GM12875 (cell line): Measurements from ENCODE around the gene FKBP14.
"Not testable (repeated sequence)": the region's sequence is repeated elsewhere in the genome, so short reads cannot be mapped to it uniquely, and the experiment has no call there.

Experiments used
- H3K4me3 ChIP-seq: one replicate; pipeline ENCODE4 v1.5.1; 2011; ENCODE audit warnings: low read depth, low read length, control low read depth
- CTCF ChIP-seq: IDR thresholded peaks from 2 replicates; pipeline ENCODE4 v1.5.1; 2011; ENCODE audit warnings: low read depth, mild to moderate bottlenecking, control low read depth, inconsistent platforms, low read length, moderate library complexity, borderline replicate concordance; ENCODE audit not compliant: insufficient read depth

The FKBP14 gene

GRCh38 chr7:30066687-30067086 is 40.2 kb upstream of the FKBP14 start:
- TF ChIP-seq CTCF: no peak
- no peak overlapping the region for H3K4me3 ChIP-seq

GRCh38 chr7:30065746-30066145 is 39.2 kb upstream of the FKBP14 start:
- no peak for TF ChIP-seq CTCF
- H3K4me3 ChIP-seq: no peak overlapping the region

GRCh38 chr7:30062587-30062986 is 36.1 kb upstream of the FKBP14 start:
- H3K4me3 ChIP-seq: no peak overlapping the region
- TF ChIP-seq CTCF: peak; percentile 40; the same call in 1 of the 2 replicates

GRCh38 chr7:30061786-30062185 is 35.3 kb upstream of the FKBP14 start:
- peak; percentile 55; the same call in 1 of the 2 replicates for TF ChIP-seq CTCF
- H3K4me3 ChIP-seq: not testable (repeated sequence)

- TF ChIP-seq CTCF: no peak
- H3K4me3 ChIP-seq: no peak overlapping the region
These were observed 31.2 kb upstream of the FKBP14 start for GRCh38 chr7:30057741-30058140.

GRCh38 chr7:30053068-30053467 is 26.6 kb upstream of the FKBP14 start:
- no peak for TF ChIP-seq CTCF
- H3K4me3 ChIP-seq: no peak overlapping the region

- TF ChIP-seq CTCF: no peak
These were observed 22.7 kb upstream of the FKBP14 start for GRCh38 chr7:30049173-30049572.

More at GRCh38 chr7:30049173-30049572, 22.7 kb upstream of the FKBP14 start:
- no peak overlapping the region for H3K4me3 ChIP-seq
